ENCODE data around the gene SLC15A5. TPM values are rescaled to one million over a fixed set of nuclear protein-coding genes. Genes with fewer than 3 reads are reported as not detected.

Gene SLC15A5
- total RNA-seq, 4 donors from 2014 or later = not detected

GRCh38 chr12:16166563-16167470, 110.7 kb downstream of the SLC15A5 start:
- DNase-seq = no peak
- no peak overlapping the region for H3K27ac ChIP-seq
- TF ChIP-seq CTCF (IDR thresholded peaks at IDR 0.05) (no peak), POLR2A (IDR thresholded peaks at IDR 0.05) (no peak)

GRCh38 chr12:16165506-16165905, 112.0 kb downstream of the SLC15A5 start:
- H3K4me3 ChIP-seq = no peak overlapping the region
- TF ChIP-seq CTCF (IDR thresholded peaks at IDR 0.05) (peak in 4 of 6 experiments; percentile 10 to 83 (median 66)), POLR2A (IDR thresholded peaks at IDR 0.05) (no peak)
- DNase-seq = peak in 1 of 3 donors; percentile 69
- H3K27me3 ChIP-seq = no peaks in the 10 kb centered on the region
- H3K9me3 ChIP-seq = no peaks in the 10 kb centered on the region
- H3K4me1 ChIP-seq = no peaks in the 10 kb centered on the region
- no peak overlapping the region for H3K27ac ChIP-seq
- no peaks in the 10 kb centered on the region for H3K36me3 ChIP-seq

More at GRCh38 chr12:16166563-16167470, 110.7 kb downstream of the SLC15A5 start:
- Histone ChIP-seq H3K9me3 (no peaks in the 10 kb centered on the region), H3K27me3 (no peaks in the 10 kb centered on the region), H3K36me3 (no peaks in the 10 kb centered on the region), H3K4me1 (no peaks in the 10 kb centered on the region), H3K4me3 (no peak overlapping the region)

- H3K27ac ChIP-seq = no peak overlapping the region
- H3K36me3 ChIP-seq = no peaks in the 10 kb centered on the region
- TF ChIP-seq CTCF (IDR thresholded peaks at IDR 0.05) = no peak
- TF ChIP-seq POLR2A (IDR thresholded peaks at IDR 0.05) = no peak
- H3K4me3 ChIP-seq = no peak overlapping the region
- H3K4me1 ChIP-seq = no peaks in the 10 kb centered on the region
- no peak for DNase-seq
- H3K9me3 ChIP-seq = no peaks in the 10 kb centered on the region
- H3K27me3 ChIP-seq = no peaks in the 10 kb centered on the region
Measured at GRCh38 chr12:16163901-16164300, 113.6 kb downstream of the SLC15A5 start.

GRCh38 chr12:16163146-16163545, 114.3 kb downstream of the SLC15A5 start:
- H3K4me1 ChIP-seq = peaks cover 0 to 4% (median 0%) of the 10 kb centered on the region in 4 donors

GRCh38 chr12:16159571-16159970, 117.9 kb downstream of the SLC15A5 start:
- no peaks in the 10 kb centered on the region for H3K27me3 ChIP-seq
- no peaks in the 10 kb centered on the region for H3K36me3 ChIP-seq
- no peak for TF ChIP-seq POLR2A (IDR thresholded peaks at IDR 0.05)
- no peak for TF ChIP-seq CTCF (IDR thresholded peaks at IDR 0.05)
- H3K9me3 ChIP-seq = no peaks in the 10 kb centered on the region
- H3K4me3 ChIP-seq = no peak overlapping the region
- no peak overlapping the region for H3K27ac ChIP-seq
- H3K4me1 ChIP-seq = peaks cover 0 to 4% (median 0%) of the 10 kb centered on the region in 4 donors
- no peak for DNase-seq

More at GRCh38 chr12:16163146-16163545, 114.3 kb downstream of the SLC15A5 start:
- Histone ChIP-seq H3K4me3 (no peak overlapping the region), H3K27ac (no peak overlapping the region), H3K9me3 (no peaks in the 10 kb centered on the region), H3K27me3 (no peaks in the 10 kb centered on the region), H3K36me3 (no peaks in the 10 kb centered on the region)
- no peak for TF ChIP-seq POLR2A (IDR thresholded peaks at IDR 0.05)
- no peak for TF ChIP-seq CTCF (IDR thresholded peaks at IDR 0.05)
- DNase-seq = no peak

Data from Peyer's patch (tissue), 4 donors.